ENCODE measurements around the gene FKRP.

FKRP gene

DNA sequence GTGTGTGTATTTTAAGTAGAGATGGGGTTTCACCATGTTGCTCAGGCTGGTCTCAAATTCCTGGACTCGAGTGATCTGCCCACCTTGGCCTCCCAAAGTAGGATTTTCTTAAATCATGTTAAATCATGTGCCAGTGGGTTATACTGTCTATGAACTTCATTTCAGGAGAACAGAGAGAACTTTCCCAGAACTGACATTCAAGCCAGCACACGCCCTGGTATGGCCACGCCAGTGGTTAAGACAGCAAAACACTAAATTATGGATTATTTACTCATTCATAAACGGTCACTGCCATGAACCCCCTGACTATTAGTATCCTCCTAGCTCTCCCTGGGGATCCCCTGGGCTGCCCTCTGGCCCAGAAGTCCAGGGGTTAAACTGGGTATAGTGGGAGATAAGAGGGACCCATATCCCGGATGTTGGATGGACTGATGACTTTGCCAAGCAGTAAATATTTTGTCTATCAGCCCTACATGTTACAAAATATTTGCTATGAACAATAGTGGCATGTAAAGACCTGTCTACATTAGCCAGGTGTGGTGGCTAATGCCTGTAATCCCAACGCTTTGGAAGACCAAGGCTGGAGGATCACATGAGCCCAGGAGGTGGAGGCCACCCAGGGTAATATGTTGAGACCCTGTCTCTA is 16.5 kb downstream of the FKRP start:
- TF ChIP-seq FOXM1 (IDR thresholded peaks at IDR 0.05; ENCODE audit: borderline replicate concordance, low read depth), result no peak
- no peak for TF ChIP-seq CREB1 (IDR thresholded peaks at IDR 0.05; ENCODE audit: low read depth)
- no peak for TF ChIP-seq NFIC (IDR thresholded peaks at IDR 0.05)
- TF ChIP-seq EGR1 (IDR thresholded peaks at IDR 0.05), result no peak
- TF ChIP-seq RAD21 (IDR thresholded peaks at IDR 0.05; ENCODE audit: low read depth), result no peak
- TF ChIP-seq TEAD4 (IDR thresholded peaks at IDR 0.05), result no peak
- TF ChIP-seq EP300 (IDR thresholded peaks at IDR 0.05; ENCODE audit: borderline replicate concordance), result no peak
- TF ChIP-seq ZBTB7A (IDR thresholded peaks at IDR 0.05; ENCODE audit: low read depth), result no peak
- TF ChIP-seq MAX (IDR thresholded peaks at IDR 0.05), result no peak
- TF ChIP-seq, protein P1, sequence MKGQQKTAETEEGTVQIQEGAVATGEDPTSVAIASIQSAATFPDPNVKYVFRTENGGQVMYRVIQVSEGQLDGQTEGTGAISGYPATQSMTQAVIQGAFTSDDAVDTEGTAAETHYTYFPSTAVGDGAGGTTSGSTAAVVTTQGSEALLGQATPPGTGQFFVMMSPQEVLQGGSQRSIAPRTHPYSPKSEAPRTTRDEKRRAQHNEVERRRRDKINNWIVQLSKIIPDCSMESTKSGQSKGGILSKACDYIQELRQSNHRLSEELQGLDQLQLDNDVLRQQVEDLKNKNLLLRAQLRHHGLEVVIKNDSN (IDR thresholded peaks at IDR 0.05), result no peak

GRCh38 chr19:46764817-46765291 is 19.0 kb downstream of the FKRP start:
- no peak for TF ChIP-seq CREB1 (IDR thresholded peaks at IDR 0.05; ENCODE audit: low read depth)

- TF ChIP-seq TAF1 (IDR thresholded peaks at IDR 0.05; ENCODE audit: low read depth), result no peak
- no peak for TF ChIP-seq EGR1 (IDR thresholded peaks at IDR 0.05)
- no peak for TF ChIP-seq TEAD4 (IDR thresholded peaks at IDR 0.05)
- no peak for TF ChIP-seq NFIC (IDR thresholded peaks at IDR 0.05)
- TF ChIP-seq RAD21 (IDR thresholded peaks at IDR 0.05; ENCODE audit: low read depth), result peak; percentile 52
- no peak for TF ChIP-seq CREB1 (IDR thresholded peaks at IDR 0.05; ENCODE audit: low read depth)
- no peak for TF ChIP-seq ZBTB7A (IDR thresholded peaks at IDR 0.05; ENCODE audit: low read depth)
- TF ChIP-seq CEBPB (IDR thresholded peaks at IDR 0.05), result no peak
- TF ChIP-seq REST (IDR thresholded peaks at IDR 0.05; ENCODE audit: low read depth), result no peak
- TF ChIP-seq YY1 (IDR thresholded peaks at IDR 0.05; ENCODE audit: low read depth), result peak; percentile 85
Measured at GRCh38 chr19:46766569-46767317, 20.9 kb downstream of the FKRP start.

DNA sequence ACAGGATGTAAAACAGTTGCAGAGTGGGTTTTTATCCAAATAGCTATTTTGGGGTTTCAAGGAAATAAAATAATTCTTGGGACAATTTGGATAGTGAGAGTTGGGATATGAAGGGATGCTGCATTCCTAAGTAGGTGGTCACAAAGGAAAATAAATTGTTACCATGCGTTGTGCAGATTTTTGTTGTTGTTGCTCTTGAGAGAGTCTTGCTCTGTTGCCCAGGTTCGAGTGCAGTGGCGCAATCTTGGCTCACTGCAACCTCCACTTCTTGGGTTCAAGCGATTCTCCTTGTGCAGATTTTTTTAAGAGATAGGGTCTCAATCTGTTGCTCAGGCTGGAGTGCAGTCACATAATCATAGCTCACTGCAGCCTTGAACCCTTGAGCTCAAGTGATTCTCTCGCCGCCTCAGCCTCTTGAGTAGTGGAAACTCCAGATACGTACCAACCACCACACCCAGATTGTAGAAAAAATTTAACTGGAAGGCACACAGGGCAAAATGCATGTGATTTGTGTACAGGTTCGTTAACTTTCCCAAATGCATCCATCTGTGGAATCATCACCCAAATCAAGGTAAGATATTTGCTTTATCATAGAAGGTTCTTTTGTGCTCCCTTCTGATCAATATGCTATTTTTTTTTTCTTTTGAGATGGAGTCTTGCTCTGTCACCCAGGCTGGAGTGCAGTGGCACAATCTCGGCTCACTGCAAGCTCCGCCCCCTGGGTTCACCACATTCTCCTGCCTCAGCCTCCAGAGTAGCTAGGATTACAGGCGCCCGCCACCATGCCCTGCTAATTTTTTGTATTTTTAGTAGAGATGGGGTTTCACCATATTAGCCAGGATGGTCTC is 26.5 kb downstream of the FKRP start:
- no peak for TF ChIP-seq REST (IDR thresholded peaks at IDR 0.05; ENCODE audit: low read depth)
- TF ChIP-seq TEAD4 (IDR thresholded peaks at IDR 0.05), result no peak
- TF ChIP-seq NFIC (IDR thresholded peaks at IDR 0.05), result no peak

- no peak for TF ChIP-seq ZBTB7A (IDR thresholded peaks at IDR 0.05; ENCODE audit: low read depth)
- no peak for TF ChIP-seq CEBPB (IDR thresholded peaks at IDR 0.05)
Measured at GRCh38 chr19:46773018-46773399, 27.2 kb downstream of the FKRP start.

- TF ChIP-seq TCF12 (IDR thresholded peaks at IDR 0.05; ENCODE audit: low read depth) (no peak), ZBTB7A (IDR thresholded peaks at IDR 0.05; ENCODE audit: low read depth) (no peak), EP300 (IDR thresholded peaks at IDR 0.05; ENCODE audit: borderline replicate concordance) (no peak), TEAD4 (IDR thresholded peaks at IDR 0.05) (no peak), YY1 (IDR thresholded peaks at IDR 0.05; ENCODE audit: low read depth) (no peak), CREB1 (IDR thresholded peaks at IDR 0.05; ENCODE audit: low read depth) (no peak), CEBPB (IDR thresholded peaks at IDR 0.05) (no peak), EGR1 (IDR thresholded peaks at IDR 0.05) (no peak), FOXM1 (IDR thresholded peaks at IDR 0.05; ENCODE audit: borderline replicate concordance, low read depth) (no peak), NFIC (IDR thresholded peaks at IDR 0.05) (no peak), REST (IDR thresholded peaks at IDR 0.05; ENCODE audit: low read depth) (no peak), RAD21 (IDR thresholded peaks at IDR 0.05; ENCODE audit: low read depth) (no peak)
- TF ChIP-seq, protein P1 (IDR thresholded peaks at IDR 0.05), result no peak
Measured at GRCh38 chr19:46775642-46776258, 29.9 kb downstream of the FKRP start.
